IMR-90 (cell line): ENCODE measurements around the gene CASK.

ENCODE experiments used
- BHLHE40 ChIP-seq: fragments of 150-350 bp; IDR thresholded peaks from 2 replicates; pipeline ENCODE4 v1.6.1; 2016; ENCODE audit warnings: mild to moderate bottlenecking, low read depth, low read length
- CHD1 ChIP-seq: IDR thresholded peaks from 2 replicates; pipeline ENCODE4 v1.6.1; 2012; ENCODE audit warnings: low read depth, low read length, improper control_type of control experiment
- FOS ChIP-seq: fragments of 150-350 bp; IDR thresholded peaks from 2 replicates; pipeline ENCODE4 v1.6.1; 2016; ENCODE audit warnings: low read depth, low read length
- MAFK ChIP-seq: IDR thresholded peaks from 2 replicates; pipeline ENCODE4 v1.6.1; 2012; ENCODE audit warnings: low read depth, low read length, improper control_type of control experiment
- MXI1 ChIP-seq: IDR thresholded peaks from 2 replicates; pipeline ENCODE4 v1.6.1; 2012; ENCODE audit warnings: low read depth, mild to moderate bottlenecking, low read length, moderate library complexity, borderline replicate concordance
- NFE2L2 ChIP-seq: fragments of 150-350 bp; IDR thresholded peaks from 2 replicates; pipeline ENCODE4 v1.6.1; 2016; ENCODE audit warnings: low read depth, mild to moderate bottlenecking, low read length
- POLR2A ChIP-seq: IDR thresholded peaks from 2 replicates; pipeline ENCODE4 v1.6.1; 2012; ENCODE audit warnings: mild to moderate bottlenecking, low read depth, low read length
- RAD21 ChIP-seq: IDR thresholded peaks from 2 replicates; pipeline ENCODE4 v1.6.1; 2012; ENCODE audit warnings: low read length, improper control_type of control experiment
- RCOR1 ChIP-seq: IDR thresholded peaks from 2 replicates; pipeline ENCODE4 v1.6.1; 2012; ENCODE audit warnings: mild to moderate bottlenecking, low read length, improper control_type of control experiment; ENCODE audit not compliant: insufficient replicate concordance
- RFX5 ChIP-seq: IDR thresholded peaks from 2 replicates; pipeline ENCODE4 v1.8.0; 2012; ENCODE audit warnings: low read depth, mild to moderate bottlenecking, low read length, moderate library complexity
- TF ChIP-seq, protein P1 (sequence below): conservative IDR thresholded peaks from 2 replicates; pipeline ENCODE4 v1.5.1; 2012; ENCODE audit warnings: mild to moderate bottlenecking, low read depth, low read length, improper control_type of control experiment
- TF ChIP-seq, protein P2 (sequence below): fragments of 150-350 bp; IDR thresholded peaks from 2 replicates; pipeline ENCODE4 v1.6.1; 2016; ENCODE audit warnings: low read depth, mild to moderate bottlenecking, low read length, moderate library complexity, borderline replicate concordance
- TF ChIP-seq, protein P3 (sequence below): fragments of 150-350 bp; IDR thresholded peaks from 2 replicates; pipeline ENCODE4 v1.6.1; 2017; ENCODE audit warnings: mild to moderate bottlenecking, antibody characterized with exemption, low read length, low read depth

DNA sequence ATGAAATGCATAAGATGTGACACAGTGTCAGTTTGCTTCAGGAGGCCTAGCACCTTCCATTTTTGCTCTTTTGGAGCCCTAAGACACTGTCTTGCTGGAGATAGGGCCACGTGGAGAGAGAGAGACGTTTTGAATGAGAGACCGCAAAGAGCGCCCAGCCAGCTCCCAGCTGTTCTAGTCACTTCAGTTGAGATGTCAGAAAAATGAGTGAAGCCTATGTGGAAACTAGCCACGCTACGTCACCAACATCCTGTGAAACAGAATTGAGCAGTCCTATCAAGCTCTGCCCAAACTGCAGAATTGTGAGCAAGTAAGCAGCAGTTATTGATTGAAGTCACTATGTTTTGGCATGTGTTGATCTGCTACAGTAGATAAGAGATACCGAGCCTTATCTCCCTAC lies 186.3 kb downstream of the CASK start:
- TF ChIP-seq, protein P1, sequence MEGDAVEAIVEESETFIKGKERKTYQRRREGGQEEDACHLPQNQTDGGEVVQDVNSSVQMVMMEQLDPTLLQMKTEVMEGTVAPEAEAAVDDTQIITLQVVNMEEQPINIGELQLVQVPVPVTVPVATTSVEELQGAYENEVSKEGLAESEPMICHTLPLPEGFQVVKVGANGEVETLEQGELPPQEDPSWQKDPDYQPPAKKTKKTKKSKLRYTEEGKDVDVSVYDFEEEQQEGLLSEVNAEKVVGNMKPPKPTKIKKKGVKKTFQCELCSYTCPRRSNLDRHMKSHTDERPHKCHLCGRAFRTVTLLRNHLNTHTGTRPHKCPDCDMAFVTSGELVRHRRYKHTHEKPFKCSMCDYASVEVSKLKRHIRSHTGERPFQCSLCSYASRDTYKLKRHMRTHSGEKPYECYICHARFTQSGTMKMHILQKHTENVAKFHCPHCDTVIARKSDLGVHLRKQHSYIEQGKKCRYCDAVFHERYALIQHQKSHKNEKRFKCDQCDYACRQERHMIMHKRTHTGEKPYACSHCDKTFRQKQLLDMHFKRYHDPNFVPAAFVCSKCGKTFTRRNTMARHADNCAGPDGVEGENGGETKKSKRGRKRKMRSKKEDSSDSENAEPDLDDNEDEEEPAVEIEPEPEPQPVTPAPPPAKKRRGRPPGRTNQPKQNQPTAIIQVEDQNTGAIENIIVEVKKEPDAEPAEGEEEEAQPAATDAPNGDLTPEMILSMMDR = no peak
- no peak for TF ChIP-seq CHD1
- TF ChIP-seq RAD21 = no peak
- no peak for TF ChIP-seq RCOR1
- no peak for TF ChIP-seq POLR2A
- TF ChIP-seq, protein P2, sequence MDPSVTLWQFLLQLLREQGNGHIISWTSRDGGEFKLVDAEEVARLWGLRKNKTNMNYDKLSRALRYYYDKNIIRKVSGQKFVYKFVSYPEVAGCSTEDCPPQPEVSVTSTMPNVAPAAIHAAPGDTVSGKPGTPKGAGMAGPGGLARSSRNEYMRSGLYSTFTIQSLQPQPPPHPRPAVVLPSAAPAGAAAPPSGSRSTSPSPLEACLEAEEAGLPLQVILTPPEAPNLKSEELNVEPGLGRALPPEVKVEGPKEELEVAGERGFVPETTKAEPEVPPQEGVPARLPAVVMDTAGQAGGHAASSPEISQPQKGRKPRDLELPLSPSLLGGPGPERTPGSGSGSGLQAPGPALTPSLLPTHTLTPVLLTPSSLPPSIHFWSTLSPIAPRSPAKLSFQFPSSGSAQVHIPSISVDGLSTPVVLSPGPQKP = no peak
- TF ChIP-seq NFE2L2 = no peak
- TF ChIP-seq MXI1 = no peak
- TF ChIP-seq RFX5 = no peak
- TF ChIP-seq MAFK = no peak
- TF ChIP-seq BHLHE40 = no peak
- TF ChIP-seq, protein P3, sequence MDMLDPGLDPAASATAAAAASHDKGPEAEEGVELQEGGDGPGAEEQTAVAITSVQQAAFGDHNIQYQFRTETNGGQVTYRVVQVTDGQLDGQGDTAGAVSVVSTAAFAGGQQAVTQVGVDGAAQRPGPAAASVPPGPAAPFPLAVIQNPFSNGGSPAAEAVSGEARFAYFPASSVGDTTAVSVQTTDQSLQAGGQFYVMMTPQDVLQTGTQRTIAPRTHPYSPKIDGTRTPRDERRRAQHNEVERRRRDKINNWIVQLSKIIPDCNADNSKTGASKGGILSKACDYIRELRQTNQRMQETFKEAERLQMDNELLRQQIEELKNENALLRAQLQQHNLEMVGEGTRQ = no peak
- no peak for TF ChIP-seq FOS
